Suppressor macrophage treated with lipopolysaccharide for 1 hour (primary cell): Measurements from ENCODE around the gene PPP1R37.

Experiments used
- DNase-seq, 3 donors: peaks; one replicate each; pipeline ENCODE4 v3.0.0-alpha.2; 2020 to 2022

PPP1R37 gene

DNA sequence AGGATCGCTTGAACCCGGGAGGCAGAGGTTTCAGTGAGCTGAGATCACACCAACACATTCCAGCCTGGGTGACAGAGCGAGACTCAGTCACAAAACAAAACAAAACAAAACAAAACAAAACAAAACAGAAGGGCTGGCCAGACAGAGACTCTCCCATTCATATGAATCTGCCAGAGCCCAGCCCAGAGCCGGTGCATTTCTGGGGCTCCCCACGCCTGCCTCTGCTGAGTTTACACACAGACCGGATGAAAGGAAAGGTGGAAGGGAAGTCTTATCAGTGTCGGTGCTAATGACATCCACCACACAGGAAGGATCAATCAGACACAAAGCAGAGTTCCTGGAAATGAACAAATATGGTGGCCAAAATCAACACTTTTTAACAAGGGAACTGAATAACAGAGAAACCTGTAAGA is 78.2 kb downstream of the PPP1R37 start:
- no peak for DNase-seq

GRCh38 chr19:45172173-45172572 is 79.2 kb downstream of the PPP1R37 start:
- DNase-seq = no peak

DNA sequence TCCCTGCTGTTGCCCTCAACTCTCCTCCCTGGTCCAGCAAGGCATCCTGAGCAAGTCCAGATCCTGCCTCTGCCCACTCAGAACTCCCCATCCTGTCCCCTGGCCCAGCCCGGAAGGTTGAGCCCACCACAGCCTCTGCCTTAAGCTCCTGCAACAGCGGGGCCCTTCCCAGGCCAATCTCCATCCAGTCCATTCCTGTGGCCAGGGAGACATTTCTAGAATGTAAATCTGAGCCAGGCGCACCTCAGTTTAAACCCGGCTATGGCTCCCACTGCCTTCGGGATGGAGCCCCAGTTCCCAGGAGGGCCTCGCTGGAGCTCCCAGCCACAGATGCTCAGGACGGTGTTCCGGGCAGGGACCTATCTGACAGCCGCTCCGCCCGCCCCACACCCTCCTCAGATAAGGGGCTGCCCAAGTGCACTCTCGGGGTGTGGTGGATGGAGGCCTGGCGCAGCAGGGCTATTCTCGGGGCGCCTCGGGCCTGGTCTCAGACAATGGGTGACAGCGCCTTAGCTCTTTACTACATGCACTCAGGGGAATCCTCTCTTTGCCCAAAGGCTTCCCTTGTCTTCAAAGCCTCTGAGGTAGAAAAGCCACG is 79.7 kb downstream of the PPP1R37 start:
- no peak for DNase-seq

DNA sequence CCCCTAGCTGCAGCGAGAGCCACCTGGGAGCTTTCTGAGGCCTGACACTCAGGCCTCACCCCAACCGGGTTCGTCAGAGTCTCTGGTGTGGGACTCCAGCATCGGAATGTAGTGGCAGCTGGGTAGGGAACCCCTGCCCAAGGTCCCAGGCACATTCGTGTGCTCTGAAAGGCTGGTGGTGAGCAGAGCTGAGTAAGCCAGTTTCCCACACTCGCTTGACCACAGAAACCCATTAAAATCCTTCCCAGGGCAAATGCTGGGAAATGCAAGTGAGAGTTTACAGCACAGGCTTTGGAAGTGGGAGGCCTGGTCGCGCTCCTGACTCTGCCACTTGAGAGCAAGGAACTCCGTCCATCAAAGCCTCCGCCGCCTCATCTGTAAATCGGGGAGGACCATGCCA is 80.8 kb downstream of the PPP1R37 start:
- peak in 1 of 3 donors; percentile 31 for DNase-seq

DNA sequence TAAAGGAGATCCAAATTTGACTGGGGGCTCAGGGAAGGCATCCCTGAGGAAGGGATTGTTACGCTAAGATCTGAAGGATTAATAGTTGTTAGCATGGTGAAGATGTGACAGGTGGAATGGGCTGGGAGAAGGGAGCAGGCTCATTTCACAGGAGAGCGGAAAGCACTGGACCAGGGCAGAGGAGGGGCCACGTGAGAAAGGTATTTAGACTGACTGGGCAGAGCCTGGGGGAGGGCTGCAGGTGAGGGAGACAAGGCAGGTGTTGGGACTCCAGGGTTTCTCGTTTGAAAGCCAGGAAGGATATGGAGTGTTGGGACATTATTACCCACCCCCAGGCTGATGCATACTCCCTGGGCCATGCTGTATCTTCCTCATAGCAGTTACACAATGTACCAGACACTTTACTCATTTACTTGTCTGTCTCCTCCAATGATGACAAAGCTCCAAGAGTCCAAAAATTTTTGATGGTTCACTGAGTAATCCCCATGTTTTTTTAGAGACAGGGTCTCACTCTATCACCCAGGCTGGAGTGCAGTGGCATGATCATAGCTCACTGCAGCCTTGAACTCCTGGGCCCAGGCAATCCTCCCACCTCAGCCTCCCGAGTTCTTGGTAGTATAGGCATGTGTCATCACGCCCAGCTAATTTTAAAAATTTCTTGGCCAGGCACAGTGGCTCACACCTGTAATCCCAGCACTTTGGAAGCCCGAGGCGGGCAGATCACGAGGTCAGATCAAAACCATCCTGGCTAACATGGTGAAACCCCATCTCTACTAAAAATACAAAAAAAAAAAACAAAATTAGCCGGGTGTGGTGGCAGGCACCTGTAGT is 82.8 kb downstream of the PPP1R37 start:
- peak; percentile 64 to 79 (median 71) for DNase-seq

- DNase-seq = peak; percentile 91 to 93 (median 92)
Observed at GRCh38 chr19:45177817-45178261, 84.9 kb downstream of the PPP1R37 start, which contains the start of gene TRAPPC6A. Gene TRAPPC6A, minus strand, starts transcription at chr19:45178237. Its CDS starts 19 bp downstream, at chr19:45178218.

GRCh38 chr19:45178262-45179071 is 85.5 kb downstream of the PPP1R37 start, which contains the start of gene BLOC1S3:
Gene BLOC1S3, plus strand, starts transcription at chr19:45178784. Its CDS starts 513 bp downstream, at chr19:45179297.
- DNase-seq = peak; percentile 100

DNA sequence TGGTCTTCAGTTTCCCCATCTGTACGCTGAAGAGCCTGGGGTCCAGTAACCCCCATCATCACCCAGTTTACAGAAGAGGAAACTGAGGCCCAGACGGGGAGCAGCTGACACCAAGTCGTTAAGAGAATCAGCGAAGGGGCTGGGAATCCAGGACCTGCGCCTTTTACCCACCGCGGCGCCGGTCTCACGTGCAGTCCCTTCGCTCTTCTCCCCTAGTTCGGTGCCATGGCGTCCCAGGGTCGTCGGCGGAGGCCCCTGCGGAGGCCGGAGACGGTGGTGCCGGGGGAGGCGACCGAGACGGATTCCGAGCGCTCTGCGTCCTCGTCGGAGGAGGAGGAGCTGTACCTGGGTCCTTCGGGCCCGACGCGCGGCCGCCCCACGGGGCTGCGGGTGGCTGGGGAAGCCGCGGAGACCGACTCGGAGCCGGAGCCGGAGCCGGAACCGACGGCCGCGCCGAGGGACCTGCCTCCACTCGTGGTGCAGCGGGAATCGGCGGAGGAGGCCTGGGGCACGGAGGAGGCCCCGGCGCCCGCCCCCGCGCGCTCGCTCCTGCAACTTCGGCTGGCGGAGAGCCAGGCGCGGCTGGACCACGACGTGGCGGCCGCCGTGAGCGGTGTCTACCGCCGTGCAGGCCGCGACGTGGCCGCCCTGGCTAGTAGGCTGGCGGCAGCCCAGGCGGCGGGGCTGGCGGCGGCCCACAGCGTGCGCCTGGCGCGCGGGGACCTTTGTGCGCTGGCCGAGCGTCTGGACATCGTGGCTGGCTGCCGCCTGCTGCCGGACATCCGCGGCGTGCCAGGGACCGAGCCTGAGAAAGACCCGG is 86.3 kb downstream of the PPP1R37 start:
- peak; percentile 46 to 82 (median 52) for DNase-seq

- no peak for DNase-seq
Observed at GRCh38 chr19:45179892-45180370, 87.0 kb downstream of the PPP1R37 start.

DNA sequence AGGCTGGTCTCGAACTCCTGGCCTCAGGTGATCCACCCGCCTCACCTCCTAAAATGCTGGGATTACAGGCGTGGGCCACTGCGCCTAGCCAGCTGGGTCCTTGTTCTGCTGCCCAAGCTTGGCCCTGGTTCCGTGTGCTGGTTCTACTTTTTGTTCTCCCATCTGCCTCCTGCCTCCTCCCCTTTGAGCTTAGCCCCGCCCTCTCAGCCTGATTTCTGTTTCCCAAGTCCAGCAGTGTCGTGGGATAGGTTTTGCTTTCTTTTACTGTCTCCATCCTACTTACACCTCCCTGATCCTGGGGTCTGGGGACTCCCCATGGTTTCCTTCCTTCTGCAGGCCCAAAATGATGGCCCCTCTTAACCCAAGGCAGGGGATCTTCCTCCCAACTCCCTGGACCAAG is 88.0 kb downstream of the PPP1R37 start:
- peak; percentile 46 to 79 (median 64) for DNase-seq

GRCh38 chr19:45182758-45183157 is 89.8 kb downstream of the PPP1R37 start:
- DNase-seq = no peak

DNA sequence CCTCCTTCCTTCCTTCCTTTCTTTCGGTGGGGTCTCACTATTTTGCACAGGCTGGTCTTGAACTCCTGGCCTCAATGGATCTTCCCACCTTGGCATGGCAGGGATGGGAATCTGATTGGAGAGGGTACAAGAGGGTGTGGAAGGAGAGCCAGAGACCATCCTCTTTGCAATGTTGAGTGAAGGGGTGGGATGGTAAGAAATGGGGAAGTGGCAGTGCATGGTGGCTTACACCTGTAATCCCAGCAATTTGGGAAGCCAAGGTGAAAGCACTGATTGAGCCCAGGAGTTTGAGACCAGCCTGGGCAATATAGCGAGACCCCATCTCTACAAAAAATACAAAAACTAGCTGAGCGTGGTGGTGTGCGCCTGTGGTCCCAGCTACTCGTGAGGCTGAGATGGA is 91.1 kb downstream of the PPP1R37 start:
- DNase-seq = no peak

GRCh38 chr19:45186509-45187334 is 93.7 kb downstream of the PPP1R37 start:
- no peak for DNase-seq

GRCh38 chr19:45187421-45188100 is 94.6 kb downstream of the PPP1R37 start:
- peak in 2 of 3 donors; percentile 16 to 33 for DNase-seq

DNA sequence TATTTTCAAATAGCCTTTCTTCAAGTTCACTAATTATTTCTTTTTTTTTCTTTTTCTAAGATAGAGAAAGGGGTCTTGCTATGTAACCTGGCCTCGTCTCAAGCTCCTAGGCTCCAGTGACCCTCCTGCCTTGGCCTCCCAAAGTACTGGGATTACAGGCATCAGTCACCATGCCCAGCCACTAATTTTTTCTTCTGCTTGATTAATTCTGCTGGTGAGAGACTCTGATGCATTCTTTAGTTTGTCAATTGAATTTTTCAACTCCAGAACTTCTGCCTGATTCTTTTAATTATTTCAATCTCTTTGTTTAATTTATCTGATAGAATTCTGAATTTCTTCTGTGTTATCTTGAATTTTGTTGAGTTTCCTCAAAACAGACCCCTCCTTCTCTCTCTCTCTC is 97.0 kb downstream of the PPP1R37 start:
- DNase-seq = no peak

- DNase-seq = no peak
Observed at GRCh38 chr19:45191375-45191774, 98.4 kb downstream of the PPP1R37 start.

GRCh38 chr19:45195764-45196163 is 102.8 kb downstream of the PPP1R37 start:
- DNase-seq = peak in 1 of 3 donors; percentile 16
